GM23248 (cell line): ENCODE measurements around the gene CDK14.

Source experiments
- EZH2 ChIP-seq: fragments of 200-600 bp; sonication (generic); IDR thresholded peaks from 2 replicates; pipeline ENCODE4 v1.6.1; 2018; ENCODE audit warnings: antibody characterized with exemption, mild to moderate bottlenecking; ENCODE audit not compliant: insufficient read depth, poor library complexity, severe bottlenecking
- EZH2phosphoT487 ChIP-seq: fragments of 200-600 bp; sonication (generic); IDR thresholded peaks from 2 replicates; pipeline ENCODE4 v1.6.1; 2018; ENCODE audit warnings: antibody characterized with exemption, moderate library complexity, mild to moderate bottlenecking, low read depth; ENCODE audit not compliant: insufficient read depth

- TF ChIP-seq EZH2phosphoT487 (no peak), EZH2 (no peak)
These were observed 70.1 kb downstream of the CDK14 start for GRCh38 chr7:90666186-90666585.
